IPS-NIHi7 (cell line): Measurements from ENCODE around the gene UNKL.

Source experiments
- DNase-seq: peaks from one replicate; pipeline ENCODE4 v3.0.0; 2012; ENCODE audit warnings: mixed read lengths; ENCODE audit errors: extremely low spot score

UNKL gene

GRCh38 chr16:1401758-1402154 lies 12.7 kb downstream of the UNKL start:
- DNase-seq: no peak

DNA sequence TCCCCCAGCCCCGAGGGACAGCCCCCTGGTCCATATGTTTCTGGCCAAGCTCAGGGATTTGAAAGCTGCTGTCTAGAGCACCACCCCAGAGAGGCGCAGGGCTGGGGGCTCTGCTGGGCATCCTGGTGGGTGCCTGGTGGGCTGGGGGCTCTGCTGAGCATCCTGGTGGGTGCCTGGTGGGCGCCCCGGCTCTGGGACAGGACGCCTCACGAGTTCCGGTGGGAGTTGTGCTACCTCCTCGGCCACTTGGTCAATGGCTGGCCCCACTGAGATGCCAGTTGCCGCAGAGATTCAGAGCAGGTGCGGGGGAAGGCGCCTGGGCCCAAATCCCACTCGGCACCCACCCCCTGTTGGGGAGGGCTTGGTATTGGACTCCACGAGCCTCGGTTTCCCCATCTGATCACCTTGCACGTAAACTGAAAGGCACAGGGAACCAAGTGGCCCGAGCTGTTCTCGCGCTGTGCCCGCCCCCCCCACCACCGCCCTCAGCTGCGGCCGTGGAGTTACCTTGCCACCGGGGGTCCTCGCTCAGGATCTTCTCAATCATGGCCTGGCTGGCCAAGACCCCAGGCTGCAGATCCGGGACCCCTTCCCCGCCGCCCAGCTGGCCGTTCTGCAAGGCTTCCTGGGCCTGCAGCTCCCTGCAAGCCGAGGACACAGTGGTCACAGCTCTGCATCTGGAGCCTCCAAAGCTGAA lies 13.3 kb downstream of the UNKL start:
- no peak for DNase-seq

- DNase-seq: no peak
Measured at GRCh38 chr16:1398826-1399581, 15.5 kb downstream of the UNKL start.

DNA sequence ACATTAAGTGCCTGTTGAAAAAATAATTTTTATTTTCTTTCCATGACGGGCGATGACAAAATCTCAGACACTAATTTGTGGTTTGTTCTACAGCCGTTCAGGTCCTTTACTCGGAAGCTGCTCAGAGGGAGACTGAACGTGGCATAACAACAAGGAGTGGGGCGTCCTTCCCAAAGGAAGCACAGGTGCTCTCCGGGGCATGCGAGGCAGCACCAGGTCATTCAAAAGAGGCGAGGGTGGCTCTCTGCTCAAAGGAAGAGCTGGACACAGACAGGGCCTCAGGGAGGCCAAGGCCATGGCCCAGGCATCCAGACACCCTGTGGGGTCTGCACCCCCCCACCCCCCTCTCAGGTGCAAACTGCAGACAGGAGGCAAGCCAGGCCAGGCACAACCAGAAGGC lies 16.2 kb downstream of the UNKL start:
- DNase-seq: no peak

DNA sequence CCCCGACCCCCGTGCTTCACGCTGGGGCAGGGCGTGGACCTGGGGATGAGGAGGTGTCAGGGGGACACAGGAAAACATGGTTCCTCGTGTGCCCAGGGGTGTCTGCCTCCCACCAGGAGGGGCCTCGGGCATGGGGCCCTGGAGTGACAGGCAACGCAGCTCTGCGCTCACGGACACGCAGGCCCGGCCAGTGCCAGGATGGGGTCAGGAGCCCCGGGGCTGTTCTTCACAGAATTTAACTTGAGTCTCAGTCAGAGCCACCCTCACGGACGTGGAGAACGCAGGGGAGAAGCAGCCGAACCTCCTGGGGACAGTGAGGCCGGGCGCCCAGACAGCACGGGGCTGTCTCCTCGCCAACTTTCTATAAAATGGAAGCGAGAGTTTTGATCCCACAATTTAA lies 16.7 kb downstream of the UNKL start:
- DNase-seq: no peak

- no peak for DNase-seq
Measured at GRCh38 chr16:1395444-1396031, 19.0 kb downstream of the UNKL start.

- DNase-seq: no peak
Measured at GRCh38 chr16:1394367-1394951, 20.0 kb downstream of the UNKL start.

- DNase-seq: no peak
Measured at GRCh38 chr16:1393613-1394176, 20.8 kb downstream of the UNKL start.

GRCh38 chr16:1392826-1393225 lies 21.7 kb downstream of the UNKL start:
- no peak for DNase-seq

- no peak for DNase-seq
Measured at GRCh38 chr16:1390239-1390779, 24.2 kb downstream of the UNKL start.

DNA sequence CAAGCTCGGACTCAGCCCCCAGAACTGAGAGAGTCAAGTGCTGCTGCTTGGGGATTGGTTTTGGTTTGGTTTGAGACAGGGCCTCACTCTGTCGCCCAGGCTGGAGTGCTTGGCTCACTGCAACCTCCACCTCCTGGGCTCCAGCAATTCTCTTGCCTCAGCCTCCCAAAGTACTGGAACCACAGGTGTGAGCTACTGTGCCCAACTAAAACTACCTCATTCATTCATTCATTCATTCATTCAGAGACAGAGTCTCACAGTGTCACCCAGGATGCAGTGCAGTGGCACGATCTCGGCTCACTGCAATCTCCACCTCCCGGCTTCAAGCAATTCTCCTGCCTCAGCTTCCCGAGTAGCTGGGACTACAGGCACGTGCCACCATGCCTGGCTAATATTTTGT lies 24.7 kb downstream of the UNKL start:
- DNase-seq: no peak

DNA sequence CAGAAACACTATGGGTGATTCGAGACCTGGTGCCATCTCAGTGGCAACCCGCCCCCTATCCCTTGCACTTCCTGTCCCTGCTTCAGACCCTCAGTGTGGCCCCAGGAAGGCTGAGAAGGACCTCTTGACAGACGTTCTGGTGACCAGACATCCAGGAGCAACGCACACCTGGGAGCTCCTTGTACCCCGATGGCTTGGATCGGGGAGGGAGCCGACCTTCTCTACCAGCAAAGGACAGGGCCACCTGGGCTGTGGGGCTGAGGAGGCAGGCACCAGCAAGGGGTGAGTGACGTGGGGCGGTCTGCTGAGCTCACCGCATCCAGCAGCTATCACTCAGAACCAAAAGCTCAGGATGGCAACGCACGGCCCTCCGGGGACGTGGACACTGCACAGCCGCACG lies 27.2 kb downstream of the UNKL start:
- no peak for DNase-seq

- DNase-seq: no peak
Measured at GRCh38 chr16:1385232-1385631, 29.3 kb downstream of the UNKL start.

DNA sequence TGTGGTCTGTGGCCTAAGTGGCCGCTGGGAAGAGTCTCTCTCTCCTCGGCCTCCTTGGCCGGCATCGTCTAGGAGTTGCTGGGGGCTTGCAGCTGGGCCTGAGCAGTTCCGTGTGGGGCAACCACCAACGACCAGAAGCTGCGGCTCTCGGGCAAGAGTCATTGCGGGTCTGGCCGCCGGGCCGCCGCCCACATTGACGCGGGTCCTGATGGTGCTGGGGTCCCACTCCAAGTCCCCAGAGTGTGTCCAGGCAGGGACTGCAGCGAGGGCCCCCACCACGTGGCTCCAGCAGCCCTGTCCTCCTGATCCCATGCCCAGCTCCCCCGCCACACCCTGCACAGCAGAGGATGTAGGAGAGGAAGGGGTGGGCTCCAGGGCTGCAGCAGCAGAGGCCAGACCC lies 30.9 kb downstream of the UNKL start:
- no peak for DNase-seq

- DNase-seq: no peak
Measured at GRCh38 chr16:1381612-1382406, 32.7 kb downstream of the UNKL start.

GRCh38 chr16:1380195-1380594 lies 34.3 kb downstream of the UNKL start:
- peak; percentile 35 for DNase-seq

GRCh38 chr16:1379304-1380076 lies 35.0 kb downstream of the UNKL start:
- peak; percentile 91 for DNase-seq

DNA sequence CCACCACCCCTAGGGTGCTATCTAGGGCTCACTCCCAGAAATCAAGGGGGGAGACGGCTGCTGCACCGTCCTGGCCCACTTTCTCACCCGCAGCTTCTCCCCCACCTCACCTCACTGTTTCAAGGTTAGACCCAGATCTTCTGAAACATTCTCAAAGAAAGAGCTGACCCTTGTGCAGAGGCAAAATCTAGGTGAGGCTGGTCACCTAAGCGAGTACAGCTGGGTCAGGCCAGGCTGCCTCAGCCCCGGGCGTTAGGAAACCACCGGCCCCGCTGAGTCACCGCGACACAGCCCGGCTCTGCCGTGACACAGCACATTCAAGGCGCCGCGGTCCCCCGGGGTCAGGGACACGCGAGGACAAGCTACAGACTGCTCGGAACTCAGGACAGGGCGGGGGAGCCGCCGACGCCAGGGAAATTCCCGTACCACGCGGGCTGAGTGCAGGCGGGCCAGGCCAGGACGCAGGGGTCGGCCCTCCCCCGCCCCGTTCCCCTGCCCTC lies 35.6 kb downstream of the UNKL start:
- peak; percentile 63 for DNase-seq

- no peak for DNase-seq
Measured at GRCh38 chr16:1378087-1378803, 36.3 kb downstream of the UNKL start.
